NCI-H128 (cell line): ENCODE measurements around the gene AACS.
"Not testable (repeated sequence)": the region's sequence is repeated elsewhere in the genome, so short reads cannot be mapped to it uniquely, and the experiment has no call there.

Experiments
- DNase-seq: peaks from one replicate; lab custom pipeline; 2025; ENCODE audit not compliant: unreplicated experiment; lab: John Stamatoyannopoulos, UW

AACS gene

DNA sequence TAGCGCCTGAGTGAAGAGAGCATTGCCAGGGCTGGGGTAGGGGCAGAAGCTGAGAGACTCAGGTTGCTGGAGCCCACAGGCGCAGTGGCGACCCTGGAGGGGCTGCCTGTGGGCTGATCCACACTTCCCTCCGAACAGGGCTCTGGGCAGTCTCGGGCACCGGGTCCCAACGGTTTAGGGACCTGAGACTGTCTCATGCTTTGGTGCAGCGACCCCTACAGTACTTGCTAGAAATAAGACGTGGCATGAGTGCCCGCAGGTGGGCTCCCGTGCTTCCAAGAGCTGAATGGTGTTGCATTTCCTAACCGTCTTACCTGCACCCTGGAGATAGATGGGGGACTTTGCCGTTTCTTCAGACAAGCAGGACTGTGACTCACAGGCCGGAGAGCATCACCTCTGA, 57.4 kb downstream of the AACS start:
- no peak for DNase-seq

DNA sequence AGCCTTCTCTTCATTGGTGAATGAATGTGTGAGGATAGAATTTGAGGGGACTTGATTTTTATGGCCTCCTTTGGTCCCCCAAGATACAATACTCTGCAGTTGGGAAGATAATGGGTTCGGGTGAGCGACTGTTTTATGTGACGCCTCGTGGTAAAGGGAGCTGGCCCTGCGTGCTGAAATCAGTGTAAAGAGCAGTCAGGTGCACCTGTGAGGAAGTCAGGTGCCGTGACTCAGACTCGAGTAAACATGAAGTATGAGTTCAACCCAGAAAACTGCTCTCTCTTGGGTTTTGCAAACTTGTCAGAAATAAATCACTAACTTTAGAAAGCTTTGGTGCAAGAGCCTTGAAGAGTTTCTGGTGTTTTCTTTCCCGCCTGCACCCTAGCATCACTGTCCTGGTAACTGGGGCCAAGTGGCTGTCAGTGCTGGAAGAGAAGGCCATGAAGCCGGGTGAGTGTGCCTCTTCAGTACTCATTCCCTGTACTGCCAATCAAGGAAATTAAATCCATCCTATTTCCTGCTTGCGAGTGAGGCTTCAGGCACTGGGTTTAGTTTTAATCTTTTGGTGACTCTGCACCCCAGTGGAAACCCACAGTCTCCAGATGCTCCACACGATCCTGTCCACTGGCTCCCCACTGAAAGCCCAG, 59.2 kb downstream of the AACS start:
- DNase-seq = no peak

GRCh38 chr12:125125271-125125670, 60.0 kb downstream of the AACS start:
- no peak for DNase-seq

- DNase-seq = no peak
These were observed 63.4 kb downstream of the AACS start for GRCh38 chr12:125128439-125129178.

DNA sequence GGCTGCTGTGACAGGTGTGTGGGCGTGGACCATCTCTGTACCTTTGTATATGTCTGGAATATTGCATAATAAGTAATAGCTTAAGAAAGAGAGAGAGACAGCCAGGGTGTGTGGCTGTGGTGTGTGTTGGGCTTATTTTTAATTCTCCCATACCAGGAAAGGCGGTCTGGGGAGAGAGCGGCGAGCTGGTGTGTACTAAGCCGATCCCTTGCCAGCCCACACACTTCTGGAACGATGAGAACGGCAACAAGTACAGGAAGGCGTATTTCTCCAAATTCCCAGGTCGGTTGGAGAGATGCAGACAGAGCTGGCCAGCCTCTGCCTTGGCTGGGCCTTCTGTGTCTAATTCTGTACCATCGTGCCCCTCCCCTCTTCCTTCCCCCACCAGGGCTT, 63.9 kb downstream of the AACS start:
- no peak for DNase-seq

GRCh38 chr12:125129591-125130255, 64.5 kb downstream of the AACS start:
- no peak for DNase-seq

DNA sequence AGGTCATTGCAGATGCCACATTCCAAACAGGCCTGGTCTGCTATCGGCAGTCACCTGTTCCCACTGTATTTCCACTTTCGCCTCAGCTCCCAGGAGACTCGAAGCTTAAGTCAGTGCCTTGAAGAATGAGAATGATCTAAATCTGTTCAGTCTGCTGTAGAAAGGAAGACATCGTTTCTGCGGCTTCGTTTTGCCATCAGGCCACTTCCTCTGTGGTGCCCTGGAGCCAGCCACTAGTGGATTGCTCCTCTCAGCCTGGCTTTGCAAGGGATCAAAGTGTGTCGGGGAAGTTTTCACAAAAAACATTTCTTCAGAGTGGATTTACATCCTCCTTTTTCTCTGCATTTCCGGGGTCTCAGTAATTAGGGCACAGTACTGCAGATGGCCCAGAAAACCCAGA, 66.7 kb downstream of the AACS start:
- DNase-seq = no peak

DNA sequence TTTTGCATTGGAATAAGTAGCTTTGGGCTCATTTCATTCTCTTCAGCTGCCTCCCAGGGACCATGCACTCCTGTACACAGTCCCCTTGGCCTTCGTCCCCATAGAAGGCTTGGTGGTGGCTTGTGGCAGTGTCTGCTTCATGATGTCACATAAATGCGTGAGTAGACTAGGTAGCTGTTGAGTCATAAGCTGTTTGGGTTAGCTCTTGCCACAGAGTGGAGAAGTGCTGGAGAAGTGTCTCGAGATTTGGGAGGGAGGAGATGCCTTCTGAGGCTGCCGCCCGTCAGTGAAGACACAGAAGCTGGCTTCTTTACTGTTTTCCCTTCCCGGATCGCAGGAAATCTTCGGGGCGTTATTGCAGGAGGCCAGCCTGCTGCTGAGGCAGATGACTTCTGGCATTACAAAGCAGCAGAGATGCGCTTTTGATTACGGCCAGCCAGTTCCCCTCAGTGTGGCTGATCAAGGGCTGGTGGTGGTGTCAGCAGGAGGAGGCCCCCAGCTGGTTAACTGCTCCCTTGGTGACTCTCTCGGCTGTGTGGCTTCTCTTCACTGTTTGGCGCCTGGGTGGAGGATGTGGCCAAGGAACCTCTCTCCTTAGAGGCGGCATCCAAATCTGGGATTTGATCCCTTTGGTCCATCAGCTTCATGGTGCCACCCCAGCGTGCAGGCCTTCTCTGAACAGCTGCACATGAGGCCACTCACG, 67.6 kb downstream of the AACS start:
- no peak for DNase-seq

DNA sequence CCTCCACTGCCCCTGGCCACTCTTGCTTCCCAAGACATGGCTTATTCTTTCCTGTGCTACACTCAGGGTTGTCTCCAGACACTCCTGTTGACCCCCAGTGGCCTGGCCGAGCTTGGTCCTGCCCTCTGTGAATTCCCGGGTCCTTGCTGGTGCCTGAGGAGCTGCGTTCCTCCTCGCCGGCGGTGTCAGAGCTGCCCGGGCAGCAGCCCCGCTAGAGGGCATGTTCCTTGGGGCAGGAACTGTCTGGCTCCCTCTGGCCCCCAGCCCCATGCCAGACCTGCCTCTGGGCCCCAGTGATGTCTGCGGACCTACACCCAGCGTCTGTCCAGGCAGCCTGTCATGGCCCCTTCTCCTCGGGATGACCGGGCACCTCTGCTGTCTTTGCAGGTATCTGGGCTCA, 68.4 kb downstream of the AACS start:
- DNase-seq = no peak

DNA sequence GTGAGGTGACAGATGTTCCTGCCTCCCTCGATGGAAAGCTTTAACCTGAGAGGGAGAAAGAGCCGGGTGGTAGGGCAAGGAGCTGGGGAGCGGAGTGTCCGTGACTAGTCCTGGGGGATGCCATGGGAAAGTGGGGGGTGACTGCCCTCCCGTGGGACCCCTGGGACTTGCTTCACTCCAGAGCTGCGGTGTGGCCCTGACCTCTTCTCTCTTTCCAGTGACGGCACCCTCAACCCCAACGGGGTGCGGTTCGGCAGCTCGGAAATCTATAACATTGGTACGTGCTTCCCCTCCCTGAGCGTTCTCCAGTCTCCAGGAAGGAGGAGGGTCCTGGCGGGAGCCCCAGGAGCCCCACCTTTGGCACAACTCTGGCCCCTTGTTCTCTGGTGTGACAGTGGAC, 69.3 kb downstream of the AACS start:
- no peak for DNase-seq

- DNase-seq = no peak
These were observed 70.7 kb downstream of the AACS start for GRCh38 chr12:125135906-125136305.

GRCh38 chr12:125136702-125137101, 71.5 kb downstream of the AACS start:
- no peak for DNase-seq

- DNase-seq = no peak
These were observed 72.6 kb downstream of the AACS start for GRCh38 chr12:125137766-125138344.

GRCh38 chr12:125140279-125141209, 75.3 kb downstream of the AACS start:
- DNase-seq = no peak

GRCh38 chr12:125141210-125141573, 76.0 kb downstream of the AACS start:
- DNase-seq = not testable (repeated sequence)

- DNase-seq = no peak
These were observed 77.4 kb downstream of the AACS start for GRCh38 chr12:125142601-125143000.

DNA sequence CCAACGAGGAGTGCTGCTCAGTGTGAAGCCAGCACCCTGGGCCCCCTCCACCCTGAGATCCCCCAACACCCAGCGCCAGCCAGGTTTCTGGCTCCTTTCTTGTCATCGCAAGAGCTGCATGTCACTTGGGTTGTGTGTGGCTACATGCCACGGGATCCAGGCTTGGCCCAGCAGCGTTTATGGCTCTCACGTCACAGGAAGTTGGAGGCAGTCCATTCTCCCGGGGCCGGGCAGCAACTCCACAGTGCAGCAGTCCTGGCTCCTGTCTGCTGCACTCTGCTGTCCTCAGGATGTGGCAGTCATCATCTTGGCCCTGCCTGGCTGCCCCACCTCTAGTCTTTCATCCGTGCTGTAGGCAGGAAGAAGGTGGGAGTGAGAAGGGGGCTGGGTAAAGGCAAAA, 78.3 kb downstream of the AACS start:
- no peak for DNase-seq

- DNase-seq = no peak
These were observed 80.0 kb downstream of the AACS start for GRCh38 chr12:125145196-125145595.

- no peak for DNase-seq
These were observed 83.1 kb downstream of the AACS start for GRCh38 chr12:125148316-125148715.
